Cardiac muscle cell (in vitro differentiated cells and primary cell): ENCODE data around the gene LYPD6. TPM values are rescaled to one million over a fixed set of nuclear protein-coding genes. Genes with fewer than 3 reads are reported as not detected.

Experiments
- DNase-seq, 2 donors: peaks; one replicate each; pipeline versions ENCODE4 v3.0.0 to v3.0.0-alpha.2; 2010 to 2017; ENCODE audit warnings: low read depth in 1 of 2, low spot score in 1 of 2
- H3K27ac ChIP-seq: fragments of 200-600 bp; sonication (generic); 2 replicates; pipeline ENCODE4 v1.5.1; 2016
- H3K27me3 ChIP-seq: fragments of 200-600 bp; sonication (generic); 2 replicates; pipeline ENCODE4 v1.6.0; 2016; ENCODE audit warnings: control low read depth
- H3K36me3 ChIP-seq: fragments of 200-600 bp; sonication (generic); 2 replicates; pipeline ENCODE4 v1.5.1; 2016; ENCODE audit warnings: control low read depth
- H3K4me1 ChIP-seq: fragments of 200-600 bp; sonication (generic); 2 replicates; pipeline ENCODE4 v1.8.1; 2017; ENCODE audit warnings: low read depth, mild to moderate bottlenecking, mixed run types
- H3K4me3 ChIP-seq: fragments of 200-600 bp; sonication (generic); 2 replicates; pipeline ENCODE4 v1.5.1; 2016; ENCODE audit warnings: mild to moderate bottlenecking
- H3K9me3 ChIP-seq: fragments of 200-600 bp; sonication (generic); 2 replicates; pipeline ENCODE4 v1.5.1; 2017; ENCODE audit warnings: low read depth, mild to moderate bottlenecking, control low read depth
- CTCF ChIP-seq: IDR thresholded peaks from 2 replicates; pipeline ENCODE4 v1.5.1; 2012; ENCODE audit warnings: low read depth, mild to moderate bottlenecking, low read length
- polyA plus RNA-seq: library from polyadenylated mRNA; unstranded; fragments of >200 nt; fragmentation: Nextera tagmentation; extraction: Ambion mirVana; gene quantifications from 2 replicates; pipeline ENCODE4 v1.2.1, GENCODE V29; 2016
- total RNA-seq: library from RNA; depleted of rRNA; stranded (reverse); fragments of >200 nt; gene quantifications from 2 replicates; pipeline ENCODE4 v1.2.3, GENCODE V29; 2016

LYPD6 gene
- total and polyA plus RNA-seq, 2 experiments from 2014 or later, result 5.8 to 7.6 TPM

DNA sequence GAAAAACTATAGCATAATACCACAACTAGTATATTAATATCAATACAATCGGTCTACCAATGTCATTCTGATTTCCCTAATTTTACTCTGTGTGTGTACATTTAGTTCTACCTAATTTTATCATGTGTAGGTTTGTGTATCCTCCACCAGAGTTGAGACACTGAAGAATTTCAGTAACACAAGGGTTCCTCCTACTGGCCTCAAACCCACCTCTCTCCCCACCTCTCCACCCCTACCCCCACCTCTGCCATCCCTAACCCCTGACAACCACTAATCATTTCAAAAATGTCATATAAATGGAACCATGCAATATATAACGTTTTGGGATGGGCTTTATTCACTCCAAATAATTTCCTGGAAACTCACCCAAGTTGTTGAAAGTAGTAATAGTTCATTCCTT lies 117.9 kb downstream of the LYPD6 start:
- no peaks in the 10 kb centered on the region for H3K27me3 ChIP-seq
- H3K27ac ChIP-seq, result no peak overlapping the region
- H3K4me1 ChIP-seq, result no peaks in the 10 kb centered on the region
- H3K9me3 ChIP-seq, result no peaks in the 10 kb centered on the region
- no peak overlapping the region for H3K4me3 ChIP-seq
- no peaks in the 10 kb centered on the region for H3K36me3 ChIP-seq
- no peak for TF ChIP-seq CTCF
- DNase-seq, result no peak

DNA sequence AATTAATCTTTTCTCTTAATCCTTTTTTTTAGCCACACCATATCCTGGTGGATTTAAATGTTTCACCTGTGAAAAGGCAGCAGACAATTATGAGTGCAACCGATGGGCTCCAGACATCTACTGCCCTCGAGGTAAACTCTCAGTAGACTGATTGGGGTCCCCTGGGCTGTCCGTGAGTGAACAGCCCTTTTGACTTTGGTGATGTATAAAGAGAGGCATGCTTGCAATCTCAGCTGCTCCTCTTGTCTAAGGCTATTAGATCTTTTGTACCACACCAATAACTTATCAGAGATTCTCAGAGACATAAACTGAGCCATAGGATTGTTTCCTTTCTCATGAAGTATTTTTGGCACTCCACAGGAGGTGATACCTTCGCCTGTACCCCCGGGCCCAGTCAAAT lies 118.6 kb downstream of the LYPD6 start:
- Histone ChIP-seq H3K4me1 (no peaks in the 10 kb centered on the region), H3K27me3 (no peaks in the 10 kb centered on the region), H3K9me3 (no peaks in the 10 kb centered on the region), H3K27ac (no peak overlapping the region), H3K36me3 (no peaks in the 10 kb centered on the region), H3K4me3 (no peak overlapping the region)
- no peak for TF ChIP-seq CTCF
- DNase-seq, result no peak

- Histone ChIP-seq H3K27me3 (no peaks in the 10 kb centered on the region), H3K4me1 (no peaks in the 10 kb centered on the region), H3K4me3 (no peak overlapping the region), H3K27ac (no peak overlapping the region), H3K36me3 (no peaks in the 10 kb centered on the region), H3K9me3 (no peaks in the 10 kb centered on the region)
- no peak for TF ChIP-seq CTCF
- DNase-seq, result no peak
Observed at GRCh38 chr2:149451417-149452165, 121.2 kb downstream of the LYPD6 start.

- Histone ChIP-seq H3K27ac (no peak overlapping the region), H3K36me3 (no peaks in the 10 kb centered on the region), H3K4me3 (no peak overlapping the region), H3K4me1 (no peaks in the 10 kb centered on the region), H3K9me3 (no peaks in the 10 kb centered on the region), H3K27me3 (no peaks in the 10 kb centered on the region)
- no peak for DNase-seq
- TF ChIP-seq CTCF, result no peak
Observed at GRCh38 chr2:149456285-149456684, 125.9 kb downstream of the LYPD6 start.

DNA sequence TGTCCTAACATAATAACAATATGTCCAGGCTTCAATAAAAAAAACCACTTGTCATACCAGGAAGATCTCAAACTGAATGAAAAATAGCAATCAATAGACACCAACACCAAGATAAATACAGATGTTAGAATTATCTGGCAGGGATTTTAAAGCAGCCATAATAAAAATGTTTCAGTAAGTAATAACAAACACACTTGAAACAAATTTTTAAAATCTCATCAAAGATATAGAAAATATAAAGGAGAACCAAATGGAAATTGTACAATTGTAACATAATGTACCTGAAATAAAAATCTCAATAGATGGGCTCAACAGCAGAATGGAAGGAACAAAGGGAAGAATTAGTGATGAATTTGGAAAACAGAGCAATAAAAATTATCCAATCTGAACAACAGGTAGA lies 128.1 kb downstream of the LYPD6 start:
- H3K4me3 ChIP-seq, result no peak overlapping the region
- H3K27ac ChIP-seq, result no peak overlapping the region
- H3K9me3 ChIP-seq, result no peaks in the 10 kb centered on the region
- DNase-seq, result no peak
- H3K27me3 ChIP-seq, result no peaks in the 10 kb centered on the region
- no peaks in the 10 kb centered on the region for H3K36me3 ChIP-seq
- H3K4me1 ChIP-seq, result no peaks in the 10 kb centered on the region
- no peak for TF ChIP-seq CTCF
